Fibroblast of upper back skin (primary cell): ENCODE results near the gene EGFL7.

Experiments used
- DNase-seq: peaks from one replicate; pipeline ENCODE4 v3.0.0-alpha.2; 2013

EGFL7 gene

DNA sequence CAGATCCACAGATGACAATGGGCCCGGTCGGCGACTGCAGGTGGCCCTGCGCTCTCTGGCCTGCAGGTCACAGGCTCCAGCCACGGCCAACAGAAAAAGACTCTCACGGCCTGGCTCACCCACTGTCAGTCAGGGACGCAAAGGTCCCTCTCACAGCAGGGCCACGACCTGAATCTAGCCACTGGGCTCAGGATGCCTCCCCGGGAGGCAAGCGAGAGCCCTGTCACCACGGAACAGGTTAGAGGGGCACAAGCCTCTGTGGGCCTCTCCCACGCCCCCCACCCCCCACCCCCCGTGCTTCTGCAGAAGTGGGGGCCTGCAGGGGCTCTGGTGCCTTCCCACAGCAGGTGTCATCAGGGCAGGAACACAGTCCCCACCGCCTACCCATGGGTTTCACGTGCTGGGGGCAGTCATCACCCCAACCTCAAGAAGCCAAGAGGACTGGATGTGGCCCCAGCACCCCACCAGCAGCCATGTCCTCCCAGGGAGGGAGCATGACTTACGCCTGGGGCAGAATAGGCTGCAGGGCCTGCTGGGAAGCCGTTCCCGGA lies 17.3 kb upstream of the EGFL7 start:
- DNase-seq, result no peak

DNA sequence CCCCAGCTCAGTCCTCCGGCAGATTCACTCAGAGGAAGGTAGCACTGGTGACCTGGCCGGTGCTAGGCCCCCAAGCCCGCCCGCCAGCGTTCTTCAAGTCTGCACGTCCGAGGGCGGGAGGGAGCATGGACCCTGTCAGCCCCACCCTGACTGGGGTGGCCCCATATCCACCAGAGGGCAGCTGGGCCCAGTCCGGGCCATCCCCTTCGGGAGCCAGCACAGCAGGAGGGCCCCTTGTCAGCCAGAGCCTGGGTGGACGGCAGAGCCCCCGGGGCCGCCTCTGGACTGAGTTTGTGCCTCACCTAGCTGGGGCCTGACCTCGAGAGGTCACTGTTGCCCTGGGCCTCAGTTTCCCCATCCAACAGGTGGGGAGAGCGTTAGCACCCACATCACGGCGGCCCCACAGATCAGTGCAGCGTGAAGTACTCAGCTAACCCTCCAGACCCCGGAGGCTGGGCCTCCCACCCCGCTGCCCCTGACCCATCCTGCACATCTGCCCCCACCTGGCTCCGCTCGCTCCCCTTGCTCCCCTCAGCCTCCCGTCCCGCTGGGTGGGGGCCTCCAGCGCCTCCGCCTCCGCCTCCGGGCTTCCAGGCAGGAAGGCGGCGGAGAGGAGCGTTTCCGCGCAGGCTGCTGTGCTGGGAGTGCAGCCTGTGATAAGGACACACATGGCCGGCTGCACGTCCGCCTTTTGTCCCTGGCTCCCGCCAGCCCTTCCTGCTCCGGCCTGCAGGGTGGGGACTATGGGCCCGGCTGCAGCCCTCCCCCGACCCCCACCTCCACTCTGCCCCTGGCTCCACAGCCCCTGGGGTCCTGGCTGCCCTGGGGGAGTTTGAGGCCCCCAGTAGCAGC lies 16.6 kb upstream of the EGFL7 start:
- DNase-seq, result peak; percentile 17

DNA sequence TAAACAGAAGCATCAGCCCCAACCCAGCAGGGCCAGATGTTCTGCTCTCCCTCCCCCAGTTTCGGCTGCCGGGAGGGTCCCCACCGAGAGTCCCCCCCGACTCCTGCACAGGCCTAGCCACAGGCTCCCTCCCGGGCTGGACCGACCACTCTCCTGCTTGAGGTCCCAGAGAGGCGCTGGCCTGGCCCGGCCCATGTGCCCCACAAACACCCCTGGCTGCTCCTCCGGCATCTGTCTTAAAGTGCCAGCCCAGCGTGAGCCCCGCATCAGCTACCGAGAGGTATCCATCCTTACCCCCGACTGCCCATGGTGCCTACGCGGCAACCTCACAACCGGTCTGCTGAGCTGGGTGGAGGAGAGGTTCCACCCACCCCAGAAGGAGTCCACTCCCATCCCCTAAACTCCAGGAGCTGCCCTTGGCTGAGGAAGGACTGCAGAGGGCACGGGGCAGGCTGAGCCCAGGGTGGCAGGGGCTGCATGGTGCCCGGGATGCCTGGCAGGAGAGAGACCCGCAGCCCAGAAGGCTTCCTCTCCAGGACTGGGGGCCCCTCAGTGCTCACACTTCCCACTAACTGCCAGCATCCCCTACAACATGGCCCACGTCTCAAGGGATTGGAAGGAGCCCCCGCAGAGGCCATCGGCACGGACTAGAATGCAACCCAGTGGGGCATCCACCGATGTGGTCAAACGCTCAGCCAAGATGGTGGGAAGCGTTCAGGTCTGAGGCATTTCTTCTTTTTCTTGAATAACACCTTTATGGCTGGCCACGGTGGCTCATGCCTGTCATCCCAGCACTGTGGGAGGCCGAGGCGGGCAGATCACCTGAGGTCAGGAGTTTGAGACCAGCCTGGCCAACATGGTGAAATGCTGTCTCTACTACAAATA lies 15.6 kb upstream of the EGFL7 start:
- no peak for DNase-seq

DNA sequence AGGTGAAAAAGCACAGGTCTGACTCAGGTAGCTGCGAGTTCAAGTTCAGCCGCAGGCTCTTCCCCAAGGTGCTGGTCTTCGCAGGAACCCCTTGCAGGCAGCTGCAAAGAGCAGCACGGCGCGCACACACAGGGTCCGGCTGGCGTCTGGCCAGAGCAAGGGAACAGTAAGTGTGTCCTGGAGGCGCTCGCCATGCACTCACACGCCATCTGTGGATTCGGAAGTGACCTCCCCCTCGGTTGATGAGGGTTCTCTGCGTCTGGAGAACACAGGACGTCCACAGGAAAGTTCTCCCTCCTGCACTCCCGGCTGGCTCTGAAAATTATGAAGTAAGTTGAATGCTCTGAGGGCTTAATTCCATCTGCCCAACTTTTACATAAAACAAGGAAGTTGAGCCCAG lies 14.0 kb upstream of the EGFL7 start:
- no peak for DNase-seq

DNA sequence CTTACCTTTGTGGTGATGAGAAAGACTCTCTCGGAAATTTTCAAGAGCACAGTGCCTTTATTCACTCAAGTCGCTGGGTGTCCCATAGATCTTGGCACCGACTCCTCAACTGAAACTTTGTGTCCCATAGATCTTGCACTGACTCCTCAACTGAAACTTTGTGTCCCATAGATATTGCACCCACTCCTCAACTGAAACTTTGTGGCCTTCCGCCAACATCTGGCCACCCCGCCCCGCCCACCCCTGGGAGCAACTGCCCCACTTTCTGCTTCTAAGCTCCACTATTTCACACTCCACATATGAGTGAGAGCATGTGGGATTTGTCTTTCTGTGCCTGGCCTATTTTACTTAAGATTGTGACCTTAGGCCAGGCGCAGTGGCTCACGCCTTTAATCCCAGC lies 12.7 kb upstream of the EGFL7 start:
- no peak for DNase-seq

DNA sequence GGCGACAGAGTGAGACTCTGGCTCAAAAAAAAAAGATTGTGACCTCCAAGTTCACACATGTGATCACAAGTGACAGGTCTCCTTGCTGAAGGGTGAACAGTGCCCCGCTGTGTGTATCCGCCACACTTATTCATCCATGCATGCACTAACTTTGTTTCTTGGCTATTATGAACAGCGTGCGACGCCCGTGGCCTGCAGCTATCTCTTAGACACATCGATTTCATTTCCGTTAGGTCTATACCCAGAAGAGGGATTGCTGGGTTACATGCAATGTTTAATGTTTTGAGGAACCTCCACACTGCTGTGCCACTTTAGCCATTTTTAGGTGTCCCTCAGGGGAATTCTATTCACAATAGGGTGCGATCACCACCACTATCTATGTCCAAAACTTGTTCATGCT lies 12.1 kb upstream of the EGFL7 start:
- DNase-seq, result no peak

DNA sequence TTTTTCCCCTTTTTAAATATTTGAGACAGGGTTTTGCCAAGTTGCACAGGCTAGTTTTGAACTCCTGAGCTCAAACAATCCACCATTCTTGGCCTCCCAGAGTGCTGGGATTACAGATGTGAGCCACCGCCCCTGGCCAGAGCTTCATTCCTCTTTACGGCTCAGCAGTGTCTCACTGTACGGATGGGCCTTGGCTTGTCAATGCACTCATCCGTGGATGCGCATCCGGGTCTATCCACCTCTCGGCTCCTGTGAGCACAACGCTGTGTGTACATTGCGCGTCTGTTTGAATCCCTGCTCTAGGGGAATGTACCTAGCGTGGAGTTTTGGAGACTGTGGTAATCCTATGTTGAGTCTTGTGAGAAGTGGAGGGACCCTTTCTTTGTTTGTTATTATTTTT lies 10.9 kb upstream of the EGFL7 start:
- no peak for DNase-seq

DNA sequence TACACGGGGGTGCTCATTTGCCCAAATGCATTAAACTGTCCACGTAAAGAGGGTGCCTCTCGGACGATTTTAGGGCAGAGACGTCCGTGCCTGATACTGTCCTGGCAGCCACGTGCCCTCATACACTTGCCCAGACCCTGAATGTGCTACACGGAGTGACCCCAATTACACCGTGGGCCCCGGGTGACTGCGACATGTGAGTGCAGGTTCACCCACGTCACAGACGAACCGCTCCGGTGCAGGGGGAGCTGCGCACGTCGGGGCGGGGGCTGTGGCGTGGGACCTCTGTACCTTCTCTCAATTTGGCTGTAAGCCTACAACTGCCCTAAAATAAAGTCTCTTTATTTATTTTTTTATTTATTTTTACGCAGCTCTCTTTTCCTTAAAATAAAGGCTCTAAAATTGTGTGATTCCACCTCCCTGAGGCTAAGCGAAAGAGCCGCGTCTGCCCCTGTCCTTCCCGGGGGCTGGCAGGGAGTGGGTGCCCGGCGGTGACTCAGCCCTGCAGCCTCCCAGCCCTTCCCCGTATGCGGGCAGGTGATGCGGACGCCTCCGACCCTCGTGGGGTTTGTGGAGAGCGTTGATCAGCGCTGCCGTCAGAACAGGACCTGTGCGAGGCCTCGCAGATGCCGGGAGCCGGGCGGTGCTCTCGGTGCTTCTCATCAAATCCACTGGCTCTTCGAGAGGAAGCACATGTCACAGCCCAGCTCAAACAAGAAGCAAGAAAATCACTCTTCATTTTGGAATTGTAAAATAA lies 9.2 kb upstream of the EGFL7 start:
- DNase-seq, result no peak

DNA sequence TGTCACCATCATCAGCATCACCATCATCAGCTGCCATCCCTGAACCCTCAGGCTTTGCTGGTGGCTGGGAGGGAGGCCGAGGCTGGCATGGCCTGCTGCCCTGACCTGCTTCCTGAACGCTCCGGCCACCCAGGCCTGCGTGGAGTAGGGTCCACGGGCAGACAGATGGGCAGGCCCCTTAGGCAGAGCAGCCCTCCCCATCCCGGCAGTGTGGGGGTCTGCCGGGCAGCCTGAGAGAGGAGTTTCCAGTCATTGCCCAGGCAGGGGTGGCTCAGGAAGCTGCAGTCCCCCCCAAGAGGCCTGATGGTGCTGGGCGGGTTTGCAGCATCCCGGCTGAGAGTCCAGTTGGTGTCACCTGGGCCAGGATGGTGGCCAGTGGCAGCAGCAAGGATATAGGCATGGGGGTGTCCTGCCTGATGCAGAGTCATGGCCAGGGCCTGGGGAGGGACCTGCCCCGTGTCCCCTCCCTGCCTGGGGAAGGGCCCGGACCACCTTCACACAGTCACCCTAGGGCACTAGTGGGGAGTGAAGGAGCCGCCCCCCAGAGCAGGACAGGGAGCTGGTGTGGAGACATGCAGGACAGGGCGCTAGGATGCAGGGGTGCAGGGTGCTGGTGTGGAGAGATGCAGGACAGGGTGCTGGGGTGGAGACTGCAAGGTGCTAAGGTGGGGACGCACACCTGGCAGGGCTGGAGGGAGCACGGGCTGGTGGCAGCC lies 7.7 kb upstream of the EGFL7 start:
- DNase-seq, result no peak

DNA sequence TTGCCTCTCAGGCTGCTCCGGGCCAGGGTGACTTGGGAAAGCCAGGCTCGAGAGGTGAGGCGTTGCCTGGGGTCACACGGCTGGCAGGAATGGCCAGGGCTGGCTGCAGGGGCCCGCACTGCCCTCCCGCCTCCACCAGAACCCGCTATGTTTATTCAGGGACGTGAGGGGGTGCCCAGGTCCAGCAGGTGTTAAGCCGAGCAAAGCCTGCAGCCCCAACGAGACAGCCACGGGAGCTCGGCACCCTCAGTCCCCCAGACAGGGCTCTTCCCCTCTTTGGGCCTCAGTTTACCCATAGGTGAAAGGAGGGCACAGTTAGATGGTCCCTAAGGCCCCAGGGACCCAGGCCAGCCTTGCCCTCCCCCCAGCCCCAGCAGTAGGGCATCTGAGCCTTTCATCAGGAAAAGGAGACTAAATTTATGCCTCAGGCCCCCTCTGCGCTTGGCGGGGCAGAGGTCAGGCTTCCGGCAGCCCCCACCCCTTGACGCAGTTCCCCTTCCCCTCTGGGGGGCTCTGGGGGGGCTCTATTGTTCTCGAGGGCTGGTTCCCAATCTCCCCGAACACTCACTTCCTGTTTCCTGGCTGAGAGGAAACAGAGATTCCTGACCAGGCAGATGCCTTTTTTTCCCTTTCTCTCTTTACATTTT lies 7.1 kb upstream of the EGFL7 start:
- no peak for DNase-seq

DNA sequence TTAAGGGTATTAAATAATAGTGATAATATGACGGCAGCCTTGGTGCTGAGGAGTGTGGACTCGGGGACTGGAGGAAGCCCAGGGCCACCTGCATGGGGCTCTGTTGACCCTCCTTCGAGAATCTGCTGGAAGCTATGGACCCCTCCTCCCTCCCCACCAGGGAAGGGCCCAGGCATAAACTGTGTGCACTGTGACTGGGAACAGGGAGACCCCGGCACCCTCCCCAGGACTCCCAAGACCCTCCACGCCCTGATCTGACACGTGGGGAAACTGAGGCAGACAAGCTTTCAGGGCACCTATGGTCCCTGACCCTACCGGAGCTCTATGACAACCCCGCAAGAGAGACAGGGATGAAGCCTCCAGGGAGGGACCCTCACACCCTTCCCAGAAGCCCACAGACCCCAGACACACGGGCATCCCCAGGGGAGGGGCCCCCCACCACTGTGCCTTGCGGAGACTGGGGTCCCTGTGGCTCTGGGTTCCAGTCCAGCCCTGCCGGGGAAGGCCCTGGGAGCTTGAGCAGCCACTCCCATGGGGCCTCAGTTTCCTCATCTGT lies 6.5 kb upstream of the EGFL7 start:
- DNase-seq, result no peak

DNA sequence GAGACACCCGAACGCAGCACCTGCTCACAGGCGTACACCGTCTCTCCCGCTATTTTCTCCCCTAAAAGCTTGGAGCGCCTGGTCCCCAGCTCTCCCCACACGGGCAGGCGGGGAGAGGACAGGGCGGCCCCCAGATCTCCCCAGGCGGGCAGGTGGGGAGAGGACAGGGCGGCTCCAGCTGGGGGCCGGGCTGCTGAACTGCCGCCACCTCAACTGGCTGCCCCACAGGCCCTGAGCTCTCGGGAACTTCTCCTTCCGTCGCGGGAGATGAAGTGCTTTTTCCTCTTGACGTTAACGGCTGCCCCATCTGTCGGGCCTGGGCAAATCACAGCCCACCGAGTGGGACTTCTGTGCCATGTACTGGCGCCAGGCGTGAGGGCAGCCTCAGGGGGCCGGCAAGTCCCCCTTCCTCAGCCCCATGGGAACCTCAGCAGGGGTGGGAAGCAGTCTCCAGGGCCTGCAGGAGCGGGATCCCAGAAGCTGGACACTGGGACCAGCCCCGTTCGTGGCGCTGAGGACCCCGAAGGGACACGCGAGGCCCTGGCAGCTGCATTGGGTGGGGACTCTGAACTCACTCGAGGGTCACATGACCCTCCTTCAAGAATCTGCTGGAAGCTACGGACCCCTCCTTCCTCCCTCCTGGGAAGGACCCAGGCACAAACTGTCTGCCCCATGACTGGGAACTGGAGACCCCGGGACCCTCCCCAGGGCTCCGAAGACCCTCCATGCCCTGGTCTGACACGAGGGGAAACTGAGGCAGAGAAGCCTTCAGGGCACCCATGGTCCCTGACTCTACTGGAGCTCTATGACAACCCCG lies 5.7 kb upstream of the EGFL7 start:
- no peak for DNase-seq

DNA sequence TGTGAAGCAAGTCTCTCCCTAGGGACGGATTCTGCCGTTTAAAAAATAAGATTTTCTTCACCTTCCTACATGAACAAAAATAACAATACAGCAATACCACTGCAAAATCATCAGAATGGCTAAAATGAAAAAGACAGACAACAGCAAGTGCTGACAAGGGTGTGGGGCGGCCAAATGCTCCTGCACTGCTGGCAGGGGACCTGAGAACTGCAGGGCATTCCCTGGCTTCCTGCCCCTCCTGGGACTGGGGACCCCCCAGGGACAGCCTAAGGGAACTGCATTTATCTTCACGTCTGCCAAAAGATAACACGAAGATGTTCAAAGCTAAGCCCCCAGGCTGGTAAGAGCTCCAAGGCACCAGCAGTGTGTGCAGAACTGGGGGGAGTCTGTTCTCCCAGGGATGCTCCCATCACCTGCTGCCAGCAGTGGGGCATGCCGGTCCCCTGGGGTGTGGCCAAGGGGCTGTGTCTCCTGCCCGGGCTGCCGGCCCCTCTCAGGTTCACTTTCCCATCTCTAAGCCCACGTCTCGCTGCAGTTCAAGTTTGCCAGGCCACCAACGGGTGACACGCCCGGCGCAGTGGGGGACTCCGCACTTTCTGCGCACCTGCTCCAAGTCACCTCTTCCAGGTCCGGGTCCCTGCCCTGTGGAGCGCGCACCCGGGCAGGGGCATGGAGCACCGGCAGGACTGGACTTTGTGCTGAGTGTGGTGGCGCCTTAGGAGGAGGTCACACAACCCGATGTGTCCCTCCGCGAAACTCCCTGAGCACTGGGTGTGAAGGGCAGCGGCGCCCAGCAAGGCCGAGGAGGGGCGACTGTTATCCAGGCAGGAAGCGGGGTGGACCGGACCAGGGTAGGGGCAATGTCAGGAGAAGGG lies 4.5 kb upstream of the EGFL7 start:
- DNase-seq, result no peak

DNA sequence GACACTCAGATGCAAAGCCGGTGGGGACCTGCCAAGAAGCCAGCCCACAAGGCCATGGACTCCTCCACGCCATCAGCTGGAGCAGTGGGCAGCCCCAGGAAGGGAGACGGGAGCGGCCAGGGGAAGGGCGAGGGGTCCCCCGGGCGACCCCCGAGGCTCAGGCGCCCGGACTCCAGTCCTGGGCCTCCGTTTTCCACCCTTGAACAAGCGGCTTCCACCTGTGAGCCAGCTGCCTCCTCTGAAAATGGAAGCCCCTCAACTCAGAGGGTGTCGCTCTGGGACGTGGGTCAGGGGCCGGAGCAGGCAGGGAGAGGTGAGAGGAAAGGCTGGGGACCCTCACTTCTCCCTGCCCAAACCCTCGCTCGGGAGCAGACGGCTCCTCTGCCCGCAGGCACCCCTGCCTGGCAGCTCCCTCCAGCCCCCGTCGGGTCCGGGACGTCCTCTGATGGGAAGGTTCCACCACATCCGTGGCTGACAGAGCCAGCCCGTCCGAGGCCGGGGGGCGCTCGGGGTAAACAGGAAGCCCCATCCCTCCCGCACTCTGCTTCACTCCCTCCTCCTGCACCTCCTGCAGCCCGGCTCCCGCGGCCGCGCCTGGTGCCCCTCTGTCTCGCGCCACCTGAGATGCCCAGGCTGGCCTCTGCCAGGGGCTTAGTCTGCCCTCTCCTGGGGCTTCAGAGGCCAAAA lies 3.7 kb upstream of the EGFL7 start:
- no peak for DNase-seq

DNA sequence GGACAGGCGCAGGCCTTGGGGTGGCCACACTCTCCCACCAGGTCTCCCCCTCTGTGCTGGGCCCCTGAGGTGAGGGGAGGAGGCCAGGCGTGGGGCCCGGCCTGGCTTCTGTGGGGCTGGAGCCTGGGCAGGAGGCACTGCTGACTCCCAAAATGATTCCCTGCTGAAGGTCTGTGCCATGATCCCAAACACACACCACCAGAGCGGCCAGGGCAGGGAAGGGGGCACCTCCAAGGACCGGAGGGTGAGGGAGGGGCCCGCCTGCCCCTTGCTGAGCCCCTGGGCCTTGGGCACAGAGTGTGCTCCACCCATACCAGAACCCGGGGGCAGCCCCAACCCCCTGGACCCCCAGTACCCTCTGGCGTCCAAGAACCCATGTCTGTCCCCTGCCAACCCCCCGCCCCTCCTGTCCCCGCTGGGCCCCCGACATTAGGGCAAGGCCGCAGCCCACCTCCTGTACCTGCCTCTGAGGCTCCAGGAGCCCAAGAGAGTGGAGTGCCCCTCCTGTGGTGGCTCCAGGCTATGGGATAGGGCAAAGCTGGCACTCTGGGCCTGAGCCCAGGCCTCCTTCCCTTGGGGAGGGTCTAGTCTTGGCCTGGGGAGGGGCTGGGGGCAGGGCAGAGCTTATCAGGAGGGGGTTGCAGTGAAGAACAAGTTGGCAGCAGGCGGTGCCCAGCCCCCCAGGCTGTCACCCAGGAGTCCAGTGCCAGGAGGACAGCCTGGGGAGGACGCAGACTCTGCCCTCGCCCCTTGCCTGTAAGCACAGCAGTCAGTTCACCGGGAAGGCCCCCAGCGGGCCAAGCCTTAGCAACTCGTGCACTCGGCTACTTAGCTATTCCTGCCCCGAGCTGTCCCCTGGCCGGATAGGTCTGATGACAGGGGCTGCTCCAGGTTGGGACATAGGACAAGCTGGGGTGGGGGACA lies 2.6 kb upstream of the EGFL7 start:
- no peak for DNase-seq

DNA sequence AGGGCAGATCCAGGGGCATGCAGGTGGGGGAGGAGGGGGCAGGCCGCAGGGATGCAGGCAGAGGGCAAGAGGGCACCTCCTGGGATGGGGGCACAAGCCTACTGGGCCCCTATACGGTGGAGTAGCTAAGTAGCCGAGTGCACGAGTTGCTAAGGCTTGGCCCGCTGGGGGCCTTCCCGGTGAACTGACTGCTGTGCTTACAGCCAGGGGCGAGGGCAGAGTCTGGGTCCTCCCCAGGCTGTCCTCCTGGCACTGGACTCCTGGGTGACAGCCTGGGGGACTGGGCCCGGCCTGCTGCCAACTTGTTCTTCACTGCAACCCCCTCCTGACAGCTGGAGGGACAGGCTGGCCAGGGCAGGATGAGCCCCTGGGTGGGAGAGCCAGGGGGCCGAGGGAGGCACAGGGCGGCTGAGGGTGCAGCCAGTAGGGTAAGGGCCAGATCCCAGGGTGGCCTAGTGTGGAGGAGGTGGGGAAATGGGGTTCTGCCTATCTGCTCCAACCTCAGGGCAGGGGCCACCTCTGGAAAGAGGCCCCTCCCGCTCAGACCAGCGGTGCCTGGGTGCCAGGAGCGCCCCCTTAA lies 1.7 kb upstream of the EGFL7 start:
- no peak for DNase-seq

DNA sequence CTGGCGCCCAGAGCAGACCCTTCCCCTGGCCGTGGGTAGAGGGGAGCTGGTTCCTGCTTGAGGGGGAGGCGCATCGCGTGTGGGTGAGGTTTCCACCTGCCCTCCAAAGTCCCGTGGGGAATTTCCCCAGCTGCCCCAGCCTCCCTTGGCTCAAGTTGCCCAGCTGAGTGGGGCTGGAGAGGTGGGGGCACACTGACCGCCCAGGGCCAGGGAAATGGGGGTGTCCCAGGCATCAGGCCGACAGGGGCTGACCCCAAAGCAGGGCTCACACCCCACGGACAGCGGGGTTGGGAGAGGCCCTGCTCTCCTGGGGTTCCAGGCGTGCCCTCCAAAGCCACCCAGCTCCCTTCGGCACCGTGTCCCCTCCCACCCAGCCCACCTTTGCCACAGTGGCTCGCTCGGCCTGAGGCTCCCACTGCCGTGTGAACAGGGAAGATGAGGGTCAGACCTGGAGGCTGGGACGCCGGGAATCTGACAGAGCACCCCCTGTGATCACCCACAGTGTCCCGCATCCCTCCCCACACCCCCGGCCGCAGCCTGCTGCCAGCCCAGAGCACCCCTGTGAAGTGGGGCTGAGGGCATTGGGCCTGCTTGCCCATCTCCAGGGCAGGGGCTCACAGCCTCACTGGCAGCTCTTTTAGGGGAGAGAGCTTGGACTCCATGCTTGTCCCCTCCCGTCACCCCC lies 933 bp upstream of the EGFL7 start:
- DNase-seq, result no peak
